H9 (cell line): Measurements from ENCODE around the gene MYO7A. TPM values are rescaled to one million over a fixed set of nuclear protein-coding genes. Genes with fewer than 3 reads are reported as not detected.

Experiments
- DNase-seq: peaks from one replicate; pipeline ENCODE4 v3.0.0-alpha.2; 2017
- H2AFZ ChIP-seq: one replicate; pipeline ENCODE4 v1.6.1; 2013; ENCODE audit warnings: mild to moderate bottlenecking, low read length, control low read depth, moderate library complexity
- H2AK5ac ChIP-seq: 2 replicates; pipeline ENCODE4 v1.6.1; 2013; ENCODE audit warnings: low read length, control low read depth, mixed read lengths; ENCODE audit not compliant: insufficient read length
- H2BK120ac ChIP-seq: one replicate; pipeline ENCODE4 v1.6.1; 2013; ENCODE audit warnings: low read depth, mild to moderate bottlenecking, low read length, control low read depth, inconsistent platforms; ENCODE audit not compliant: poor library complexity, severe bottlenecking
- H2BK12ac ChIP-seq: 2 replicates; pipeline ENCODE4 v1.6.1; 2013; ENCODE audit warnings: low read length, control low read depth, mixed read lengths, low read depth; ENCODE audit not compliant: insufficient read length
- H2BK15ac ChIP-seq: 2 replicates; pipeline ENCODE4 v1.6.1; 2013; ENCODE audit warnings: low read depth, low read length, control low read depth
- H2BK20ac ChIP-seq: one replicate; pipeline ENCODE4 v1.6.1; 2013; ENCODE audit warnings: low read depth, mild to moderate bottlenecking, low read length, control low read depth, inconsistent platforms; ENCODE audit not compliant: poor library complexity, severe bottlenecking
- H2BK5ac ChIP-seq: 2 replicates; pipeline ENCODE4 v1.6.1; 2013; ENCODE audit warnings: low read length, control low read depth, mixed read lengths; ENCODE audit not compliant: insufficient read length
- H3K14ac ChIP-seq: 2 replicates; pipeline ENCODE4 v1.6.1; 2013; ENCODE audit warnings: low read length, control low read depth; ENCODE audit not compliant: insufficient read depth
- H3K18ac ChIP-seq: 2 replicates; pipeline ENCODE4 v1.6.1; 2013; ENCODE audit warnings: low read depth, mild to moderate bottlenecking, mixed read lengths, low read length, control low read depth; ENCODE audit not compliant: insufficient read length
- H3K23ac ChIP-seq: 2 replicates; pipeline ENCODE4 v1.6.1; 2013; ENCODE audit warnings: low read length, control low read depth, mixed read lengths, low read depth; ENCODE audit not compliant: insufficient read length
- H3K23me2 ChIP-seq: 2 replicates; pipeline ENCODE4 v1.6.1; 2013; ENCODE audit warnings: low read depth, mild to moderate bottlenecking, mixed read lengths, low read length, control low read depth; ENCODE audit not compliant: insufficient read length, poor library complexity, severe bottlenecking
- H3K27ac ChIP-seq: 2 replicates; pipeline ENCODE4 v1.5.1; 2013; ENCODE audit warnings: low read length, control low read depth, mixed read lengths, low read depth; ENCODE audit not compliant: insufficient read length
- H3K27me3 ChIP-seq: 2 replicates; pipeline ENCODE4 v1.6.1; 2013; ENCODE audit warnings: low read length, control low read depth, inconsistent platforms; ENCODE audit not compliant: insufficient read depth
- H3K4ac ChIP-seq: 2 replicates; pipeline ENCODE4 v1.6.1; 2013; ENCODE audit warnings: low read depth, mild to moderate bottlenecking, control low read depth, inconsistent platforms, low read length, moderate library complexity
- H3K4me1 ChIP-seq: 2 replicates; pipeline ENCODE4 v1.6.1; 2013; ENCODE audit warnings: low read length, control low read depth, inconsistent platforms; ENCODE audit not compliant: insufficient read depth
- H3K4me2 ChIP-seq: 2 replicates; pipeline ENCODE4 v1.6.1; 2013; ENCODE audit warnings: low read length, control low read depth, mixed read lengths; ENCODE audit not compliant: insufficient read length, insufficient read depth
- H3K56ac ChIP-seq: 2 replicates; pipeline ENCODE4 v1.6.1; 2013; ENCODE audit warnings: low read depth, mild to moderate bottlenecking, mixed read lengths, low read length, control low read depth; ENCODE audit not compliant: insufficient read length
- H3K79me1 ChIP-seq: 2 replicates; pipeline ENCODE4 v1.6.1; 2013; ENCODE audit warnings: low read depth, mild to moderate bottlenecking, moderate library complexity, low read length, control low read depth, inconsistent platforms; ENCODE audit not compliant: insufficient read depth, poor library complexity, severe bottlenecking
- H3K79me2 ChIP-seq: 2 replicates; pipeline ENCODE4 v1.6.1; 2013; ENCODE audit warnings: low read length, control low read depth, inconsistent platforms; ENCODE audit not compliant: insufficient read depth
- H3K9ac ChIP-seq: 2 replicates; pipeline ENCODE4 v1.6.1; 2013; ENCODE audit warnings: low read length, control low read depth, mixed read lengths; ENCODE audit not compliant: insufficient read length; ENCODE audit errors: extremely low read depth
- H3K9me3 ChIP-seq: one replicate; pipeline ENCODE4 v1.6.1; 2013; ENCODE audit warnings: low read depth, low read length, inconsistent platforms; ENCODE audit not compliant: control insufficient read depth
- H3T11ph ChIP-seq: one replicate; pipeline ENCODE4 v1.6.1; 2013; ENCODE audit warnings: mild to moderate bottlenecking, low read length, control low read depth, inconsistent platforms
- H4K20me1 ChIP-seq: one replicate; pipeline ENCODE4 v1.6.1; 2013; ENCODE audit not compliant: control insufficient read depth, insufficient read length, insufficient read depth
- H4K5ac ChIP-seq: 2 replicates; pipeline ENCODE4 v1.6.1; 2013; ENCODE audit warnings: low read depth, mild to moderate bottlenecking, mixed read lengths, low read length, control low read depth; ENCODE audit not compliant: insufficient read length
- H4K8ac ChIP-seq: replicated peaks from 2 replicates; pipeline ENCODE4 v1.6.1; 2013; ENCODE audit warnings: low read length, control low read depth, mixed read lengths, low read depth; ENCODE audit not compliant: insufficient read length
- H4K91ac ChIP-seq: 2 replicates; pipeline ENCODE4 v1.6.1; 2013; ENCODE audit warnings: low read depth, mild to moderate bottlenecking, moderate library complexity, mixed read lengths, low read length, control low read depth; ENCODE audit not compliant: insufficient read length
- H3K27ac Mint-ChIP-seq, 3 experiments: 2 replicates in 2 of 3; 3 replicates in 1 of 3; pipeline ENCODE4 v1.8.0; 2020 to 2021; ENCODE audit warnings: mixed read lengths in 3 of 3, mild to moderate bottlenecking in 1 of 3, moderate library complexity in 1 of 3
- H3K27me3 Mint-ChIP-seq: 2 replicates; pipeline ENCODE4 v1.8.0; 2021; ENCODE audit warnings: low read depth, mild to moderate bottlenecking, moderate library complexity, mixed read lengths
- H3K36me3 Mint-ChIP-seq, 3 experiments: 2 replicates in 2 of 3; 3 replicates in 1 of 3; pipeline ENCODE4 v1.8.0; 2020 to 2021; ENCODE audit warnings: low read depth in 3 of 3, mixed read lengths in 3 of 3; ENCODE audit not compliant: insufficient read depth in 1 of 3
- H3K4me1 Mint-ChIP-seq, 2 experiments: 2 replicates each; pipeline ENCODE4 v1.8.0; 2020; ENCODE audit warnings: mixed read lengths in 2 of 2
- H3K4me3 Mint-ChIP-seq, 2 experiments: 2 replicates in 1 of 2; 3 replicates in 1 of 2; pipeline ENCODE4 v1.8.0; 2020 to 2021; ENCODE audit warnings: mild to moderate bottlenecking in 2 of 2, mixed read lengths in 2 of 2, moderate library complexity in 1 of 2
- H3K9me3 Mint-ChIP-seq, 2 experiments: 2 replicates in 1 of 2; 3 replicates in 1 of 2; pipeline ENCODE4 v1.8.0; 2020; ENCODE audit warnings: mild to moderate bottlenecking in 2 of 2, mixed read lengths in 2 of 2, moderate library complexity in 1 of 2
- WGBS: extraction: QIAGEN DNeasy Blood & Tissue Kit; methylation state at CpG from one replicate; pipeline ENCODE4 v1.1.7; 2013; ENCODE audit warnings: missing lambda C conversion rate, low lambda C conversion rate, mixed read lengths; ENCODE audit not compliant: insufficient read length; ENCODE audit errors: extremely low coverage; 5-methylcytosine and 5-hydroxymethylcytosine counted together
- total RNA-seq: library from RNA; stranded (reverse); gene quantifications from 2 replicates; pipeline ENCODE4 v1.2.1, GENCODE V29; 2021
- TF ChIP-seq, protein P1 (sequence below): fragments of 200-600 bp; sonication (generic); conservative IDR thresholded peaks from 3 replicates; pipeline ENCODE4 v1.8.0; 2021; ENCODE audit warnings: antibody characterized with exemption, mild to moderate bottlenecking

MYO7A gene
- total RNA-seq, 1 experiment from 2014 or later = 1.6 TPM

DNA sequence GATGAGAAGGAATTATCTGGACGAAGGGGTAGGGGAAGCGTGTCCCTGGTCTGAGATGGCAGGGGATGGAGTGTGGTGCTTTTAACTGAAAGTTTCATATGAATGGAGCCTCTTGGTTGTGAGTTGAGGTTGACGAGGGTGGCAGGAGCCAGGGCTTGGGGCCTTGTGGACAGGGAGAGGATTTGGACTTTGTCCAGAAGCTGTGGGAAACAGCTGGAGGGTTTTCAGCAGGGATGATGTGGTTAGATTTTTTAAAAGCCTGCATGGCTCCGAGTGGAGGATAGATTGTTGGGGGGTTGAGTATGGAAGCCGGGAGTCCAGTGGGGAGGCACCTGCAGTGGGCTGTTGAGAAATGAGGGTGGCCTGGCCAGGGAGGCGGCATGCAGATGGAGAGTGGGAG, 24.8 kb downstream of the MYO7A start:
- H2BK120ac ChIP-seq = no peak overlapping the region
- H3T11ph ChIP-seq = no peak overlapping the region
- no peak overlapping the region for H3K18ac ChIP-seq
- WGBS = no CpG with 5 or more reads among the region's 6 CpGs
- no peak overlapping the region for H4K8ac ChIP-seq
- H3K27ac ChIP-seq = no peak overlapping the region
- H3K27me3 Mint-ChIP-seq = peaks cover 5% of the 10 kb centered on the region; the same call in 1 of the 2 replicates
- no peak overlapping the region for H2BK15ac ChIP-seq
- no peak overlapping the region for H3K4ac ChIP-seq
- no peak overlapping the region for H2AFZ ChIP-seq
- H4K91ac ChIP-seq = no peak overlapping the region
- no peak overlapping the region for H3K9ac ChIP-seq
- H4K20me1 ChIP-seq = peaks cover 3% of the 10 kb centered on the region
- H3K4me1 ChIP-seq = peaks cover 2% of the 10 kb centered on the region; the same call in 1 of the 2 replicates
- H3K9me3 Mint-ChIP-seq = no peaks in the 10 kb centered on the region
- no peak overlapping the region for H3K4me3 Mint-ChIP-seq
- H2BK20ac ChIP-seq = no peak overlapping the region
- H3K23me2 ChIP-seq = peaks cover 3% of the 10 kb centered on the region
- H3K36me3 Mint-ChIP-seq = no peaks in the 10 kb centered on the region; a peak in 1 of 7 replicates
- no peak overlapping the region for H3K14ac ChIP-seq
- no peaks in the 10 kb centered on the region for H3K79me2 ChIP-seq
- no peaks in the 10 kb centered on the region for H3K27me3 ChIP-seq
- H2AK5ac ChIP-seq = no peak overlapping the region
- no peak overlapping the region for H2BK5ac ChIP-seq
- no peaks in the 10 kb centered on the region for H3K9me3 ChIP-seq
- no peak for DNase-seq
- H3K56ac ChIP-seq = no peak overlapping the region
- H3K27ac Mint-ChIP-seq = peak overlapping the region in 1 of 3 experiments; percentile 8; a peak in 2 of 7 replicates
- no peak overlapping the region for H4K5ac ChIP-seq
- H3K4me1 Mint-ChIP-seq = peaks cover 15 to 19% of the 10 kb centered on the region in 2 experiments
- H3K79me1 ChIP-seq = no peaks in the 10 kb centered on the region
- H3K23ac ChIP-seq = no peak overlapping the region
- H3K4me2 ChIP-seq = no peak overlapping the region
- no peak overlapping the region for H2BK12ac ChIP-seq
- TF ChIP-seq, protein P1, sequence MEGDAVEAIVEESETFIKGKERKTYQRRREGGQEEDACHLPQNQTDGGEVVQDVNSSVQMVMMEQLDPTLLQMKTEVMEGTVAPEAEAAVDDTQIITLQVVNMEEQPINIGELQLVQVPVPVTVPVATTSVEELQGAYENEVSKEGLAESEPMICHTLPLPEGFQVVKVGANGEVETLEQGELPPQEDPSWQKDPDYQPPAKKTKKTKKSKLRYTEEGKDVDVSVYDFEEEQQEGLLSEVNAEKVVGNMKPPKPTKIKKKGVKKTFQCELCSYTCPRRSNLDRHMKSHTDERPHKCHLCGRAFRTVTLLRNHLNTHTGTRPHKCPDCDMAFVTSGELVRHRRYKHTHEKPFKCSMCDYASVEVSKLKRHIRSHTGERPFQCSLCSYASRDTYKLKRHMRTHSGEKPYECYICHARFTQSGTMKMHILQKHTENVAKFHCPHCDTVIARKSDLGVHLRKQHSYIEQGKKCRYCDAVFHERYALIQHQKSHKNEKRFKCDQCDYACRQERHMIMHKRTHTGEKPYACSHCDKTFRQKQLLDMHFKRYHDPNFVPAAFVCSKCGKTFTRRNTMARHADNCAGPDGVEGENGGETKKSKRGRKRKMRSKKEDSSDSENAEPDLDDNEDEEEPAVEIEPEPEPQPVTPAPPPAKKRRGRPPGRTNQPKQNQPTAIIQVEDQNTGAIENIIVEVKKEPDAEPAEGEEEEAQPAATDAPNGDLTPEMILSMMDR = no peak
